ENCODE measurements around the gene CEP112.

Gene CEP112

GRCh38 chr17:65600518-65600917 is 591.4 kb downstream of the CEP112 start:
- H3K27me3 ChIP-seq (ENCODE audit: control insufficient read depth, insufficient read depth, low read length), result no peaks in the 10 kb centered on the region
- H3K27ac ChIP-seq (ENCODE audit: low read length), result no peak overlapping the region
- DNase-seq (ENCODE audit: low read depth, low spot score), result no peak
- H3K4me1 ChIP-seq (ENCODE audit: control insufficient read depth, insufficient read depth, low read length), result no peaks in the 10 kb centered on the region
- no CpG with 5 or more reads among the region's 1 CpG for whole genome bisulfite sequencing (ENCODE audit: insufficient coverage, insufficient read length)
- no peak overlapping the region for H3K4me3 ChIP-seq (ENCODE audit: low read length)
- H3K36me3 ChIP-seq (ENCODE audit: control insufficient read depth, insufficient read depth, low read length), result no peaks in the 10 kb centered on the region
- no peaks in the 10 kb centered on the region for H3K9me3 ChIP-seq (ENCODE audit: control insufficient read depth, insufficient read depth, low read length)

GRCh38 chr17:65599650-65600049 is 592.3 kb downstream of the CEP112 start:
- DNase-seq (ENCODE audit: low read depth, low spot score), result no peak
- WGBS (ENCODE audit: insufficient coverage, insufficient read length), result no CpG with 5 or more reads among the region's 5 CpGs
- no peaks in the 10 kb centered on the region for H3K27me3 ChIP-seq (ENCODE audit: control insufficient read depth, insufficient read depth, low read length)

GRCh38 chr17:65598746-65599145 is 593.2 kb downstream of the CEP112 start:
- Histone ChIP-seq H3K4me1 (ENCODE audit: control insufficient read depth, insufficient read depth, low read length) (peaks cover 3% of the 10 kb centered on the region; the same call in 1 of the 2 replicates), H3K27ac (ENCODE audit: low read length) (no peak overlapping the region), H3K9me3 (ENCODE audit: control insufficient read depth, insufficient read depth, low read length) (no peaks in the 10 kb centered on the region), H3K36me3 (ENCODE audit: control insufficient read depth, insufficient read depth, low read length) (no peaks in the 10 kb centered on the region), H3K4me3 (ENCODE audit: low read length) (no peak overlapping the region), H3K27me3 (ENCODE audit: control insufficient read depth, insufficient read depth, low read length) (no peaks in the 10 kb centered on the region)
- DNase-seq (ENCODE audit: low read depth, low spot score), result no peak
- WGBS (ENCODE audit: insufficient coverage, insufficient read length), result no CpG with 5 or more reads among the region's 1 CpG

More at GRCh38 chr17:65599650-65600049, 592.3 kb downstream of the CEP112 start:
- no peaks in the 10 kb centered on the region for H3K9me3 ChIP-seq (ENCODE audit: control insufficient read depth, insufficient read depth, low read length)
- H3K27ac ChIP-seq (ENCODE audit: low read length), result no peak overlapping the region
- H3K4me1 ChIP-seq (ENCODE audit: control insufficient read depth, insufficient read depth, low read length), result peaks cover 1% of the 10 kb centered on the region; the same call in 1 of the 2 replicates
- H3K36me3 ChIP-seq (ENCODE audit: control insufficient read depth, insufficient read depth, low read length), result no peaks in the 10 kb centered on the region
- H3K4me3 ChIP-seq (ENCODE audit: low read length), result no peak overlapping the region

GRCh38 chr17:65595071-65595656 is 596.8 kb downstream of the CEP112 start:
- no peaks in the 10 kb centered on the region for H3K27me3 ChIP-seq (ENCODE audit: control insufficient read depth, insufficient read depth, low read length)
- peaks cover 11% of the 10 kb centered on the region; the same call in 1 of the 2 replicates for H3K4me1 ChIP-seq (ENCODE audit: control insufficient read depth, insufficient read depth, low read length)
- no peaks in the 10 kb centered on the region for H3K9me3 ChIP-seq (ENCODE audit: control insufficient read depth, insufficient read depth, low read length)
- H3K27ac ChIP-seq (ENCODE audit: low read length), result no peak overlapping the region
- no peaks in the 10 kb centered on the region for H3K36me3 ChIP-seq (ENCODE audit: control insufficient read depth, insufficient read depth, low read length)
- no peak for DNase-seq (ENCODE audit: low read depth, low spot score)
- no CpG with 5 or more reads among the region's 4 CpGs for WGBS (ENCODE audit: insufficient coverage, insufficient read length)
- no peak overlapping the region for H3K4me3 ChIP-seq (ENCODE audit: low read length)

GRCh38 chr17:65593855-65594845 is 597.8 kb downstream of the CEP112 start:
- H3K9me3 ChIP-seq (ENCODE audit: control insufficient read depth, insufficient read depth, low read length), result no peaks in the 10 kb centered on the region
- no CpG with 5 or more reads among the region's 18 CpGs for WGBS (ENCODE audit: insufficient coverage, insufficient read length)
- no peak overlapping the region for H3K27ac ChIP-seq (ENCODE audit: low read length)

GRCh38 chr17:65593092-65593854 is 598.7 kb downstream of the CEP112 start:
- Histone ChIP-seq H3K4me3 (ENCODE audit: low read length) (no peak overlapping the region), H3K27ac (ENCODE audit: low read length) (no peak overlapping the region), H3K9me3 (ENCODE audit: control insufficient read depth, insufficient read depth, low read length) (no peaks in the 10 kb centered on the region), H3K4me1 (ENCODE audit: control insufficient read depth, insufficient read depth, low read length) (peaks cover 11% of the 10 kb centered on the region; the same call in 1 of the 2 replicates), H3K36me3 (ENCODE audit: control insufficient read depth, insufficient read depth, low read length) (no peaks in the 10 kb centered on the region), H3K27me3 (ENCODE audit: control insufficient read depth, insufficient read depth, low read length) (no peaks in the 10 kb centered on the region)
- WGBS (ENCODE audit: insufficient coverage, insufficient read length), result no CpG with 5 or more reads among the region's 19 CpGs
- DNase-seq (ENCODE audit: low read depth, low spot score), result no peak

More at GRCh38 chr17:65593855-65594845, 597.8 kb downstream of the CEP112 start:
- Histone ChIP-seq H3K4me1 (ENCODE audit: control insufficient read depth, insufficient read depth, low read length) (peaks cover 11% of the 10 kb centered on the region; the same call in 1 of the 2 replicates), H3K27me3 (ENCODE audit: control insufficient read depth, insufficient read depth, low read length) (no peaks in the 10 kb centered on the region), H3K4me3 (ENCODE audit: low read length) (no peak overlapping the region), H3K36me3 (ENCODE audit: control insufficient read depth, insufficient read depth, low read length) (no peaks in the 10 kb centered on the region)
- no peak for DNase-seq (ENCODE audit: low read depth, low spot score)

GRCh38 chr17:65592125-65592965 is 599.6 kb downstream of the CEP112 start:
- no peak overlapping the region for H3K4me3 ChIP-seq (ENCODE audit: low read length)
- no peak for DNase-seq (ENCODE audit: low read depth, low spot score)
- no peaks in the 10 kb centered on the region for H3K27me3 ChIP-seq (ENCODE audit: control insufficient read depth, insufficient read depth, low read length)
- H3K27ac ChIP-seq (ENCODE audit: low read length), result no peak overlapping the region
- H3K9me3 ChIP-seq (ENCODE audit: control insufficient read depth, insufficient read depth, low read length), result no peaks in the 10 kb centered on the region
- no CpG with 5 or more reads among the region's 7 CpGs for WGBS (ENCODE audit: insufficient coverage, insufficient read length)
- H3K36me3 ChIP-seq (ENCODE audit: control insufficient read depth, insufficient read depth, low read length), result no peaks in the 10 kb centered on the region
- peaks cover 12% of the 10 kb centered on the region; the same call in 1 of the 2 replicates for H3K4me1 ChIP-seq (ENCODE audit: control insufficient read depth, insufficient read depth, low read length)

GRCh38 chr17:65589321-65589720 is 602.6 kb downstream of the CEP112 start:
- no CpG with 5 or more reads among the region's 5 CpGs for WGBS (ENCODE audit: insufficient coverage, insufficient read length)
- no peak for DNase-seq (ENCODE audit: low read depth, low spot score)

GRCh38 chr17:65588181-65588808 is 603.6 kb downstream of the CEP112 start:
- Histone ChIP-seq H3K36me3 (ENCODE audit: control insufficient read depth, insufficient read depth, low read length) (no peaks in the 10 kb centered on the region), H3K4me3 (ENCODE audit: low read length) (no peak overlapping the region), H3K4me1 (ENCODE audit: control insufficient read depth, insufficient read depth, low read length) (peaks cover 11% of the 10 kb centered on the region), H3K9me3 (ENCODE audit: control insufficient read depth, insufficient read depth, low read length) (no peaks in the 10 kb centered on the region), H3K27me3 (ENCODE audit: control insufficient read depth, insufficient read depth, low read length) (no peaks in the 10 kb centered on the region), H3K27ac (ENCODE audit: low read length) (no peak overlapping the region)
- WGBS (ENCODE audit: insufficient coverage, insufficient read length), result no CpG with 5 or more reads among the region's 9 CpGs
- DNase-seq (ENCODE audit: low read depth, low spot score), result no peak

More at GRCh38 chr17:65589321-65589720, 602.6 kb downstream of the CEP112 start:
- no peak overlapping the region for H3K27ac ChIP-seq (ENCODE audit: low read length)
- H3K4me3 ChIP-seq (ENCODE audit: low read length), result no peak overlapping the region
- H3K27me3 ChIP-seq (ENCODE audit: control insufficient read depth, insufficient read depth, low read length), result no peaks in the 10 kb centered on the region
- peaks cover 11% of the 10 kb centered on the region; the same call in 1 of the 2 replicates for H3K4me1 ChIP-seq (ENCODE audit: control insufficient read depth, insufficient read depth, low read length)
- no peaks in the 10 kb centered on the region for H3K36me3 ChIP-seq (ENCODE audit: control insufficient read depth, insufficient read depth, low read length)
- H3K9me3 ChIP-seq (ENCODE audit: control insufficient read depth, insufficient read depth, low read length), result no peaks in the 10 kb centered on the region
